CD14-positive monocyte (primary cell): ENCODE data around the gene ISLR2. TPM values are rescaled to one million over a fixed set of nuclear protein-coding genes. Genes with fewer than 3 reads are reported as not detected.

Source experiments
- DNase-seq, 3 donors: peaks; one replicate each; pipeline ENCODE4 v3.0.0-alpha.2; 2011 to 2022
- H2AFZ ChIP-seq: 2 replicates; pipeline ENCODE4 v1.6.0; 2012; ENCODE audit warnings: mild to moderate bottlenecking, low read depth, low read length, inconsistent platforms; ENCODE audit not compliant: insufficient read depth, poor library complexity, severe bottlenecking
- H3K27ac ChIP-seq, 2 donors: 1 replicate in 1 of 2; 2 replicates in 1 of 2; pipeline ENCODE4 v1.5.1; 2012 to 2013; ENCODE audit warnings: low read length in 2 of 2, control low read depth in 1 of 2, inconsistent platforms in 1 of 2, low read depth in 1 of 2, mild to moderate bottlenecking in 1 of 2
- H3K27me3 ChIP-seq, 2 donors: one replicate each; pipeline versions ENCODE4 v1.6.0 to v1.6.1; 2011 to 2013; ENCODE audit warnings: low read length in 2 of 2; ENCODE audit not compliant: control insufficient read depth in 2 of 2, insufficient read depth in 2 of 2
- H3K36me3 ChIP-seq, 2 donors: replicated peaks in 1 of 2; 1 replicate in 1 of 2; 2 replicates in 1 of 2; pipeline versions ENCODE4 v1.5.1 to v1.6.1; 2012 to 2013; ENCODE audit warnings: low read length in 2 of 2, control low read depth in 1 of 2, inconsistent platforms in 1 of 2, mild to moderate bottlenecking in 1 of 2; ENCODE audit not compliant: insufficient read depth in 2 of 2, control insufficient read depth in 1 of 2
- H3K4me1 ChIP-seq, 2 donors: 1 replicate in 1 of 2; 2 replicates in 1 of 2; pipeline versions ENCODE4 v1.5.1 to v1.6.1; 2012 to 2013; ENCODE audit warnings: low read length in 2 of 2, control low read depth in 1 of 2, inconsistent platforms in 1 of 2, mild to moderate bottlenecking in 1 of 2, moderate library complexity in 1 of 2; ENCODE audit not compliant: insufficient read depth in 2 of 2, control insufficient read depth in 1 of 2
- H3K4me2 ChIP-seq: replicated peaks from 2 replicates; pipeline ENCODE3; 2012; ENCODE audit warnings: low read length, moderate library complexity, mild to moderate bottlenecking; ENCODE audit not compliant: poor library complexity, severe bottlenecking; ENCODE audit errors: extremely low read depth
- H3K4me3 ChIP-seq, 3 experiments: fragments of 200-600 bp in 1 of 3; sonication (generic) in 1 of 3; replicated peaks in 1 of 3; 1 replicate in 2 of 3; 2 replicates in 1 of 3; pipeline ENCODE4 v1.5.1; 2011 to 2013; ENCODE audit warnings: low read length in 3 of 3, mild to moderate bottlenecking in 3 of 3, control low read depth in 2 of 3, low read depth in 2 of 3, inconsistent platforms in 1 of 3, moderate library complexity in 1 of 3
- H3K79me2 ChIP-seq: 2 replicates; pipeline ENCODE4 v1.6.0; 2012; ENCODE audit warnings: mild to moderate bottlenecking, control low read depth, inconsistent platforms, low read length, moderate library complexity; ENCODE audit not compliant: insufficient read depth
- H3K9ac ChIP-seq: 2 replicates; pipeline ENCODE4 v1.6.0; 2017; ENCODE audit warnings: low read length, mild to moderate bottlenecking; ENCODE audit not compliant: insufficient read depth, poor library complexity, severe bottlenecking
- H3K9me3 ChIP-seq, 2 donors: replicated peaks in 1 of 2; 1 replicate in 1 of 2; 2 replicates in 1 of 2; pipeline versions ENCODE4 v1.5.1 to v1.6.1; 2012 to 2013; ENCODE audit warnings: low read length in 2 of 2, control low read depth in 1 of 2; ENCODE audit not compliant: control insufficient read depth in 1 of 2, insufficient read depth in 1 of 2
- H4K20me1 ChIP-seq: 2 replicates; pipeline ENCODE4 v1.6.0; 2012; ENCODE audit warnings: mild to moderate bottlenecking, low read length, control low read depth, moderate library complexity; ENCODE audit not compliant: insufficient read depth
- H3K27ac Mint-ChIP-seq, 7 donors: one replicate each; pipeline ENCODE4 v1.8.0; 2020; ENCODE audit warnings: mild to moderate bottlenecking in 7 of 7, mixed read lengths in 7 of 7, moderate library complexity in 6 of 7, inconsistent platforms in 2 of 7
- H3K27me3 Mint-ChIP-seq, 3 donors: one replicate each; pipeline ENCODE4 v1.8.0; 2021 to 2022; ENCODE audit warnings: low read depth in 3 of 3, mild to moderate bottlenecking in 3 of 3, mixed read lengths in 3 of 3, moderate library complexity in 3 of 3, inconsistent platforms in 1 of 3
- H3K36me3 Mint-ChIP-seq, 2 donors: one replicate each; pipeline ENCODE4 v1.8.0; 2020; ENCODE audit warnings: mixed read lengths in 2 of 2, inconsistent platforms in 1 of 2, mild to moderate bottlenecking in 1 of 2
- H3K4me1 Mint-ChIP-seq: one replicate; pipeline ENCODE4 v1.8.0; 2020; ENCODE audit warnings: mild to moderate bottlenecking, mixed read lengths
- H3K4me3 Mint-ChIP-seq, 2 donors: one replicate each; pipeline ENCODE4 v1.8.0; 2020; ENCODE audit warnings: mild to moderate bottlenecking in 2 of 2, mixed read lengths in 2 of 2, moderate library complexity in 1 of 2
- H3K9me3 Mint-ChIP-seq, 7 donors: one replicate each; pipeline ENCODE4 v1.8.0; 2020 to 2022; ENCODE audit warnings: mixed read lengths in 7 of 7, mild to moderate bottlenecking in 6 of 7, moderate library complexity in 6 of 7, inconsistent platforms in 2 of 7
- CTCF ChIP-seq: fragments of 200-600 bp; IDR thresholded peaks from one replicate; pipeline ENCODE4 v1.8.0; 2022; ENCODE audit warnings: antibody characterized with exemption, mild to moderate bottlenecking
- WGBS: methylation state at CpG from one replicate; pipeline ENCODE4 v1.1.5; 2013; ENCODE audit warnings: missing lambda C conversion rate; ENCODE audit not compliant: insufficient coverage; 5-methylcytosine and 5-hydroxymethylcytosine counted together
- intact Hi-C, 2 donors: fragments of 100-400 bp; cut with micrococcal nuclease; formaldehyde crosslinking; loops; one replicate each; pipeline versions ENCODE4 v1.15.0 to v1.15.1; 2023
- polyA plus RNA-seq, 3 donors: library from polyadenylated mRNA; depleted of rRNA in 1 of 3; unstranded in 2 of 3; stranded (reverse) in 1 of 3; fragments of 300-500 nt in 2 of 3; fragments of >200 nt in 1 of 3; fragmentation: Illumina TruSeq in 2 of 3; gene quantifications; 1 replicate in 2 of 3; 2 replicates in 1 of 3; pipeline ENCODE4 v1.2.3, GENCODE V29; 2012 to 2021

The ISLR2 gene
- polyA plus RNA-seq, 3 donors = not detected

- Histone ChIP-seq H3K36me3 (no peaks in the 10 kb centered on the region), H3K79me2 (no peaks in the 10 kb centered on the region), H3K4me1 (peaks cover 5 to 8% of the 10 kb centered on the region in 2 donors), H3K9ac (no peak overlapping the region), H4K20me1 (no peaks in the 10 kb centered on the region), H3K9me3 (peaks cover 0 to 25% of the 10 kb centered on the region in 2 donors), H3K27ac (no peak overlapping the region), H3K27me3 (peaks cover 52 to 96% of the 10 kb centered on the region in 2 donors), H3K4me2 (no peak overlapping the region), H2AFZ (no peak overlapping the region), H3K4me3 (no peak overlapping the region)
- Mint-ChIP-seq H3K4me1 (peaks cover 25% of the 10 kb centered on the region), H3K9me3 (peaks cover 0 to 29% (median 10%) of the 10 kb centered on the region in 7 donors), H3K27ac (no peak overlapping the region), H3K4me3 (peak overlapping the region in 1 of 2 donors; percentile 89), H3K27me3 (peaks cover 95 to 98% (median 95%) of the 10 kb centered on the region in 3 donors), H3K36me3 (peaks cover 4 to 6% of the 10 kb centered on the region in 2 donors)
- intact Hi-C loops = no loop called here
- no peak for DNase-seq
- no peak for TF ChIP-seq CTCF
- 8% methylated on average over 71 of the region's 71 CpGs for WGBS
Measured at GRCh38 chr15:74133694-74134386, 3.5 kb downstream of the ISLR2 start.

- no peak overlapping the region for H3K27ac ChIP-seq
- H3K4me1 ChIP-seq = peaks cover 5 to 8% of the 10 kb centered on the region in 2 donors
- Mint-ChIP-seq H3K9me3 (peaks cover 0 to 26% (median 10%) of the 10 kb centered on the region in 7 donors), H3K36me3 (peaks cover 4 to 6% of the 10 kb centered on the region in 2 donors), H3K4me3 (peak overlapping the region in 1 of 2 donors; percentile 89), H3K27ac (no peak overlapping the region), H3K27me3 (peaks cover 93 to 96% (median 94%) of the 10 kb centered on the region in 3 donors), H3K4me1 (peaks cover 21% of the 10 kb centered on the region)
- H3K9ac ChIP-seq = no peak overlapping the region
- DNase-seq = peak in 1 of 3 donors; percentile 18
- H2AFZ ChIP-seq = no peak overlapping the region
- no peak overlapping the region for H3K4me2 ChIP-seq
- H3K36me3 ChIP-seq = no peaks in the 10 kb centered on the region
- no peak overlapping the region for H3K4me3 ChIP-seq
- WGBS = 6% methylated on average over 53 of the region's 53 CpGs
- intact Hi-C loops = no loop called here
- H3K9me3 ChIP-seq = peaks cover 0 to 22% of the 10 kb centered on the region in 2 donors
- no peaks in the 10 kb centered on the region for H4K20me1 ChIP-seq
- H3K27me3 ChIP-seq = peaks cover 46 to 96% of the 10 kb centered on the region in 2 donors
- TF ChIP-seq CTCF = no peak
- no peaks in the 10 kb centered on the region for H3K79me2 ChIP-seq
Measured at GRCh38 chr15:74134387-74135027, 4.1 kb downstream of the ISLR2 start.
